GM12892 (cell line): ENCODE results near the gene ANXA9.

Experiments
- POLR2A ChIP-seq: IDR thresholded peaks from 2 replicates; pipeline ENCODE4 v1.6.1; 2011; ENCODE audit warnings: low read depth, low read length, control low read depth
- POLR2AphosphoS5 ChIP-seq: IDR thresholded peaks from 2 replicates; pipeline ENCODE4 v1.6.1; 2011; ENCODE audit warnings: low read depth, low read length, control low read depth
- TAF1 ChIP-seq: IDR thresholded peaks from 2 replicates; pipeline ENCODE4 v1.6.1; 2011; ENCODE audit warnings: low read depth, mild to moderate bottlenecking, control low read depth, low read length, borderline replicate concordance

GRCh38 chr1:151024540-151025146 lies 42.6 kb downstream of the ANXA9 start:
- TF ChIP-seq POLR2A (no peak), POLR2AphosphoS5 (no peak), TAF1 (no peak)
